HepG2 (cell line): ENCODE results near the gene INAFM1. TPM values are rescaled to one million over a fixed set of nuclear protein-coding genes. Genes with fewer than 3 reads are reported as not detected.

ENCODE experiments used
- CBX5 ChIP-seq: sonication (generic); formaldehyde crosslinking; IDR thresholded peaks from 2 replicates; pipeline ENCODE4 v1.4.0; 2020; ENCODE audit warnings: missing genetic modification reagents, borderline replicate concordance
- HNRNPUL1 ChIP-seq: fragments of 200-400 bp; formaldehyde crosslinking; IDR thresholded peaks from 2 replicates; pipeline ENCODE4 v1.6.1; 2017; ENCODE audit warnings: low read depth, mild to moderate bottlenecking, low read length, moderate library complexity
- LCORL ChIP-seq, 2 experiments: fragments of 450-650 bp in 1 of 2; sonication (generic) in 1 of 2; formaldehyde crosslinking in 1 of 2; IDR thresholded peaks; 2 replicates each; pipeline versions ENCODE4 v1.5.0 to v1.6.1; 2017 to 2020; ENCODE audit warnings: antibody characterized with exemption in 1 of 2, missing genetic modification reagents in 1 of 2
- TBL1XR1 ChIP-seq: fragments of 150-350 bp; IDR thresholded peaks from 2 replicates; pipeline ENCODE4 v1.6.1; 2014; ENCODE audit warnings: borderline replicate concordance, low read length; ENCODE audit not compliant: partially characterized antibody
- ZNF124 ChIP-seq: sonication (generic); formaldehyde crosslinking; IDR thresholded peaks from 2 replicates; pipeline ENCODE4 v1.4.0; 2020; ENCODE audit warnings: missing genetic modification reagents
- ZNF224 ChIP-seq: sonication (generic); formaldehyde crosslinking; IDR thresholded peaks from 2 replicates; pipeline ENCODE4 v1.5.0; 2020; ENCODE audit warnings: mild to moderate bottlenecking, missing genetic modification reagents
- ZNF496 ChIP-seq: sonication (generic); formaldehyde crosslinking; IDR thresholded peaks from 2 replicates; pipeline ENCODE4 v1.8.1; 2023; ENCODE audit warnings: mild to moderate bottlenecking, moderate library complexity, missing genetic modification reagents; ENCODE audit not compliant: insufficient replicate concordance
- polyA plus RNA-seq, 8 experiments: library from polyadenylated mRNA; depleted of rRNA in 3 of 8; stranded (reverse) in 7 of 8; unstranded in 1 of 8; fragments of >200 nt; fragmentation: Illumina TruSeq in 4 of 8; extraction: Trizol in 4 of 8; gene quantifications; 2 replicates each; pipeline versions ENCODE4 v1.2.1 to v1.2.3, GENCODE V29; 2011 to 2016; ENCODE audit warnings: low read depth in 4 of 8, missing spikeins in 1 of 8, mixed read lengths in 1 of 8; ENCODE audit not compliant: insufficient read depth in 1 of 8
- total RNA-seq, 5 experiments: library from RNA; depleted of rRNA; stranded (reverse); fragments of >200 nt; fragmentation: Illumina TruSeq; extraction: Trizol; gene quantifications; 2 replicates each; pipeline ENCODE4 v1.2.3, GENCODE V29; 2016; ENCODE audit warnings: low read depth in 1 of 5
- TF ChIP-seq, protein P1 (sequence below): sonication (generic); formaldehyde crosslinking; IDR thresholded peaks from 2 replicates; pipeline ENCODE4 v1.4.0; 2020; ENCODE audit warnings: missing genetic modification reagents, mild to moderate bottlenecking, borderline replicate concordance
- TF ChIP-seq, protein P2 (sequence below): sonication (generic); formaldehyde crosslinking; IDR thresholded peaks from 2 replicates; pipeline ENCODE4; 2020; ENCODE audit warnings: missing genetic modification reagents, mild to moderate bottlenecking, borderline replicate concordance
- TF ChIP-seq, protein P3 (sequence below): sonication (generic); formaldehyde crosslinking; IDR thresholded peaks from 2 replicates; pipeline ENCODE4 v1.4.0; 2020; ENCODE audit warnings: missing genetic modification reagents; ENCODE audit errors: not compliant biosample characterization
- TF ChIP-seq, protein P4 (sequence below): sonication (generic); formaldehyde crosslinking; IDR thresholded peaks from 2 replicates; pipeline ENCODE4 v1.4.0; 2020; ENCODE audit warnings: missing genetic modification reagents, borderline replicate concordance

The INAFM1 gene
- total and polyA plus RNA-seq, 2 of the 13 experiments (the other 11 are each of a cell fraction or from before 2014, with no cell fraction given), result 0.88 to 1.9 TPM

DNA sequence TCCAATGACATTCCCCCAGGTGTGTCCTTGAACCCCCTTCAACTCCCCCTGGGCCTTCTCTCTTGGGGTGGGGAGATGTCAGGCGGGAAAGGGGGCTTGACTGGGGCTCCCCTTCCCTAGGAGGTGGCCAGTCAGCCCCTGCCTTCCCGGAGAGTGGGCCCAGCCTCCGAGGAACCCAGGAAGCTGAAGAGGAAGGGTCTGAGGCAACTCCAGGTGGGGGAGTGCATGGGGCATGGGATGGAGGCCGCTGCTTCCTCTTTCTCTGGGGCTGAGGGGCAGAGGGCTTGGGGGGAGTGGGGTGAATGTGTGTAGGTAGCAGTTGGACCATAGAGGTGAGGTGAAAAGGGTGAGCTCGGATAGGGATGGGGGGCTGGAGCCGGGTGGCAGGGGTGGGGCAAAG, 2.7 kb upstream of the INAFM1 start (continued):
- TF ChIP-seq ZNF496 (CRISPR knock-in tag) (no peak), LCORL (IDR thresholded peaks at IDR 0.05) (no peak), LCORL (CRISPR knock-in tag; IDR thresholded peaks at IDR 0.05) (no peak), CBX5 (CRISPR knock-in tag) (no peak), TBL1XR1 (no peak), ZNF124 (no peak), ZNF224 (CRISPR knock-in tag) (no peak), HNRNPUL1 (no peak)
- TF ChIP-seq, protein P1, sequence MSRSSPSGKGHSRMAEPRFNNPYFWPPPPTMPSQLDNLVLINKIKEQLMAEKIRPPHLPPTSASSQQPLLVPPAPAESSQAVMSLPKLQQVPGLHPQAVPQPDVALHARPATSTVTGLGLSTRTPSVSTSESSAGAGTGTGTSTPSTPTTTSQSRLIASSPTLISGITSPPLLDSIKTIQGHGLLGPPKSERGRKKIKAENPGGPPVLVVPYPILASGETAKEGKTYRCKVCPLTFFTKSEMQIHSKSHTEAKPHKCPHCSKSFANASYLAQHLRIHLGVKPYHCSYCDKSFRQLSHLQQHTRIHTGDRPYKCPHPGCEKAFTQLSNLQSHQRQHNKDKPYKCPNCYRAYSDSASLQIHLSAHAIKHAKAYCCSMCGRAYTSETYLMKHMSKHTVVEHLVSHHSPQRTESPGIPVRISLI (CRISPR knock-in tag), result no peak
- TF ChIP-seq, protein P2, sequence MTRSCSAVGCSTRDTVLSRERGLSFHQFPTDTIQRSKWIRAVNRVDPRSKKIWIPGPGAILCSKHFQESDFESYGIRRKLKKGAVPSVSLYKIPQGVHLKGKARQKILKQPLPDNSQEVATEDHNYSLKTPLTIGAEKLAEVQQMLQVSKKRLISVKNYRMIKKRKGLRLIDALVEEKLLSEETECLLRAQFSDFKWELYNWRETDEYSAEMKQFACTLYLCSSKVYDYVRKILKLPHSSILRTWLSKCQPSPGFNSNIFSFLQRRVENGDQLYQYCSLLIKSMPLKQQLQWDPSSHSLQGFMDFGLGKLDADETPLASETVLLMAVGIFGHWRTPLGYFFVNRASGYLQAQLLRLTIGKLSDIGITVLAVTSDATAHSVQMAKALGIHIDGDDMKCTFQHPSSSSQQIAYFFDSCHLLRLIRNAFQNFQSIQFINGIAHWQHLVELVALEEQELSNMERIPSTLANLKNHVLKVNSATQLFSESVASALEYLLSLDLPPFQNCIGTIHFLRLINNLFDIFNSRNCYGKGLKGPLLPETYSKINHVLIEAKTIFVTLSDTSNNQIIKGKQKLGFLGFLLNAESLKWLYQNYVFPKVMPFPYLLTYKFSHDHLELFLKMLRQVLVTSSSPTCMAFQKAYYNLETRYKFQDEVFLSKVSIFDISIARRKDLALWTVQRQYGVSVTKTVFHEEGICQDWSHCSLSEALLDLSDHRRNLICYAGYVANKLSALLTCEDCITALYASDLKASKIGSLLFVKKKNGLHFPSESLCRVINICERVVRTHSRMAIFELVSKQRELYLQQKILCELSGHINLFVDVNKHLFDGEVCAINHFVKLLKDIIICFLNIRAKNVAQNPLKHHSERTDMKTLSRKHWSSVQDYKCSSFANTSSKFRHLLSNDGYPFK (CRISPR knock-in tag), result no peak
- TF ChIP-seq, protein P3, sequence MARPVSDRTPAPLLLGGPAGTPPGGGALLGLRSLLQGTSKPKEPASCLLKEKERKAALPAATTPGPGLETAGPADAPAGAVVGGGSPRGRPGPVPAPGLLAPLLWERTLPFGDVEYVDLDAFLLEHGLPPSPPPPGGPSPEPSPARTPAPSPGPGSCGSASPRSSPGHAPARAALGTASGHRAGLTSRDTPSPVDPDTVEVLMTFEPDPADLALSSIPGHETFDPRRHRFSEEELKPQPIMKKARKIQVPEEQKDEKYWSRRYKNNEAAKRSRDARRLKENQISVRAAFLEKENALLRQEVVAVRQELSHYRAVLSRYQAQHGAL, result no peak
- TF ChIP-seq, protein P4, sequence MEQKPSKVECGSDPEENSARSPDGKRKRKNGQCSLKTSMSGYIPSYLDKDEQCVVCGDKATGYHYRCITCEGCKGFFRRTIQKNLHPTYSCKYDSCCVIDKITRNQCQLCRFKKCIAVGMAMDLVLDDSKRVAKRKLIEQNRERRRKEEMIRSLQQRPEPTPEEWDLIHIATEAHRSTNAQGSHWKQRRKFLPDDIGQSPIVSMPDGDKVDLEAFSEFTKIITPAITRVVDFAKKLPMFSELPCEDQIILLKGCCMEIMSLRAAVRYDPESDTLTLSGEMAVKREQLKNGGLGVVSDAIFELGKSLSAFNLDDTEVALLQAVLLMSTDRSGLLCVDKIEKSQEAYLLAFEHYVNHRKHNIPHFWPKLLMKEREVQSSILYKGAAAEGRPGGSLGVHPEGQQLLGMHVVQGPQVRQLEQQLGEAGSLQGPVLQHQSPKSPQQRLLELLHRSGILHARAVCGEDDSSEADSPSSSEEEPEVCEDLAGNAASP, result no peak
